A549 treated with Mapracorat at 1 μM for 4 hours (cell line): Measurements from ENCODE around the gene S1PR1. TPM values are rescaled to one million over a fixed set of nuclear protein-coding genes. Genes with fewer than 3 reads are reported as not detected.

ENCODE experiments used
- total RNA-seq: library from RNA; stranded (reverse); fragments of 200-300 nt; extraction: Qiagen RNA extraction; gene quantifications from 5 replicates; pipeline ENCODE4 v1.2.3, GENCODE V29; 2022

S1PR1 gene
- 0.06 to 0.16 TPM (median 0.08 TPM) in 5 replicates for total RNA-seq

GRCh38 chr1:101236516-101237228, at the start of gene S1PR1:
S1PR1 (plus strand) TSS chr1:101237019; CDS start chr1:101238985, 1,966 bp downstream.

Other genes starting within 250 kb of the S1PR1 start
- gene DPH5, start 211.2 kb upstream of the S1PR1 start, total RNA-seq: 27.4 to 33.2 TPM (median 28.9 TPM) in 5 replicates